GM19395 (cell line): Measurements from ENCODE around the gene ZNF544.

ENCODE experiments used
- ATAC-seq: cut with Tn5 transposase; IDR thresholded peaks from one replicate; pipeline ENCODE4 v1.9.1; 2021; ENCODE audit warnings: mild to moderate bottlenecking, moderate library complexity; ENCODE audit not compliant: unreplicated experiment

Gene ZNF544

GRCh38 chr19:58228585-58229254, at the start of gene ZNF544:
Gene ZNF544 (plus strand): TSS chr19:58228914. CDS start chr19:58244024, 15,110 bp downstream.
- peak; percentile 91 for ATAC-seq

- ATAC-seq, result no peak
These were observed 46.7 kb upstream of the ZNF544 start for GRCh38 chr19:58181902-58182576.

- no peak for ATAC-seq
These were observed 46.1 kb upstream of the ZNF544 start for GRCh38 chr19:58182577-58182988.

- ATAC-seq, result peak; percentile 93
These were observed 45.5 kb upstream of the ZNF544 start, which contains the start of gene ZNF274 for GRCh38 chr19:58182989-58183816. Gene ZNF274 (plus strand): TSS chr19:58183061. CDS start chr19:58183966, 905 bp downstream.

- ATAC-seq, result no peak
These were observed 44.9 kb upstream of the ZNF544 start for GRCh38 chr19:58183817-58184215.

- ATAC-seq, result no peak
These were observed 31.7 kb upstream of the ZNF544 start for GRCh38 chr19:58196901-58197616.

GRCh38 chr19:58203814-58204475, 24.8 kb upstream of the ZNF544 start:
- no peak for ATAC-seq

- no peak for ATAC-seq
These were observed 24.1 kb upstream of the ZNF544 start for GRCh38 chr19:58204566-58204965.

- no peak for ATAC-seq
These were observed 19.1 kb upstream of the ZNF544 start for GRCh38 chr19:58209577-58209976.

GRCh38 chr19:58212336-58213074, 16.2 kb upstream of the ZNF544 start:
- no peak for ATAC-seq

- no peak for ATAC-seq
These were observed 15.7 kb upstream of the ZNF544 start for GRCh38 chr19:58213075-58213369.

GRCh38 chr19:58217069-58217481, 11.6 kb upstream of the ZNF544 start:
- ATAC-seq, result no peak

- no peak for ATAC-seq
These were observed 10.9 kb upstream of the ZNF544 start for GRCh38 chr19:58217607-58218391.

- ATAC-seq, result no peak
These were observed 9.8 kb upstream of the ZNF544 start for GRCh38 chr19:58218899-58219298.

GRCh38 chr19:58227964-58228584, 640 bp upstream of the ZNF544 start:
- ATAC-seq, result no peak

GRCh38 chr19:58229255-58229639, 533 bp downstream of the ZNF544 start:
- ATAC-seq, result no peak

GRCh38 chr19:58237324-58237723, 8.6 kb downstream of the ZNF544 start:
- ATAC-seq, result no peak

GRCh38 chr19:58243351-58243750, 14.6 kb downstream of the ZNF544 start:
- no peak for ATAC-seq

GRCh38 chr19:58248886-58249285, 20.2 kb downstream of the ZNF544 start:
- ATAC-seq, result no peak
